SIG-M5 treated with dmso at 0.1 percent for 504 hours (cell line): ENCODE measurements around the gene ADPRHL1.
"Not testable (repeated sequence)": the region's sequence is repeated elsewhere in the genome, so short reads cannot be mapped to it uniquely, and the experiment has no call there.

Experiments
- DNase-seq: peaks from one replicate; lab custom pipeline; 2025; ENCODE audit not compliant: unreplicated experiment; lab: John Stamatoyannopoulos, UW

Gene ADPRHL1

DNA sequence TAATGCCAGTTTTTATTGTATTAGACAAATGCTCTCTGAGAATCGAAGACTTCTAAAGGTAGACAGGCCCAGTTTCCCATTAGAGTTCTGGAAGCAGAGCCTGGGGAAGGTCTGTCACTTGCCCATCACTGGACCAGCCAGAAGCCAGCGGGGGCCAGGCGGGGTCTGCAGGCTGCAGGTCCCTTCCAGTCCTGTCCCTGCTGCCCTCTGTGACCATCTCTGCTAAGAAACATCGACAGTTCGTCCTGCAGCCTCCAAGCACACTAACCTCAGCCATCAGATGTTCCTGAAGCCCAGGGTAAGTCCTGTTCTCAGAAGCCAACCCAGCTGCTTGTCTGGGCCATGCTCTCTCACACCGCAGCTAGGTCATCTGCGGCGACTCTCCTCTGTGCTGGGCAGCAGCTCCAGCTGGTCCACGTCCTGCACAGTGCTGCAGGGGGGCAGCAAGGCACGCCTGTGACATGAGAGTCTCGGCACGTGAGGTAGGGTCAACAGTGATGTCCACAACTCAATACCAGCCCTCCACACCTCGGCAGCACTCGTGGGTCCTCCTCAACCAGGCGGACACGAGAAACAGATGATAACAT, 2.9 kb upstream of the ADPRHL1 start:
- DNase-seq: no peak

DNA sequence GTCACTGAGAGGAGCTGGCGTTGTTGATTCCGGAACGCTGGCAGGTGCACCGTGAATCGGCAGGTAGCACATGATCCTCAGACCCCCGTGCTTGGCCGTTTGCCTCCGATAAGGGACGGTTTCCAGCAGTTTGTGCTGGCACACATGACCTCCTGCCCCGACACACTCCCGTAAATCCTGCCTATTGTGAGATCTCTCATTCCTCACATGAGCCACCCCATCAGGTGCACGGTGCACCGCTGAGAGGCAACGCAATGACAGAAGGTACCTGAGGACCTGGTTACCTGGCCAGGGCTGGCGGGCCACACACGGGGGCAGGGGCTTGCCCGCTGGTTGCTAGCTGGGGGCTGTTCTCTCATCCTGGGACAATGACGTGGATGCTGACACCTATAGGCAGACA, 2.1 kb upstream of the ADPRHL1 start:
- DNase-seq: no peak

DNA sequence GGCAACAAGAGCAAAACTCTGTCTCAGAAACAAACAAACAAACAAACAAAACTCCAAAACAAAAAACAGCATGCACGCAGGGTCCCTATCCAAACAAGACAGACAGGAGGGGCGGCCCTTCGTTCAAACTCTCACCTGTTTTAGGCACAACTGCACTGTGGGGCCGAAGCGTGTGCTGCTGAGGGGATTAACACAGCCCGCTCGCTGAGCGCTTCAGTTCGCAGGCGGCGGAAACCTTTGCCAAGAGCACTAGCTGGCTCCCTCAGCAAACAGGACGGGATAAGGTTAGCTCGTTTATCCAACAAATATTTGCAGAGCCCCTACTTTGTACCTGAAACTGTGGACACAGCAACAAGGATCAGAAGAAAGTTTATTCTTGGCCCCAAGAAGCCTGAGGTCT, 1.6 kb upstream of the ADPRHL1 start:
- no peak for DNase-seq

DNA sequence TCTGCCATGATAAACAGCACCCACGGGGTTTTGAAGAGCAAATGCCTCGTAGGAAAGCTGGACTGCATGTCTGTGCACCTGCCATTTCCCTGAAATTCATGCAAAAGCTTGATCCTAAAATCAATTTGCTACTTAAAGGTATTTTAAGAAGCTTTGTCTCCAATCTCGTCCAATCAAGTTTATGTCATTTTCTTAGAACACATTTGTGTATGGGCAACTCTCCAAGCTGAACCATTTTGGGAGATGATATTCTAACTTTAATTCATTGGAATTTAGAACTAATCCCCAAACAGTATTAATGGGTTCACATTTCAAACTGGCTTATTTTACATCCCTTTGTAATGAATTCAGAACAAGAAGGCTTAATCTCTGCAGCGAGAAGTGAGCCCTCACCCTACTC, 822 bp downstream of the ADPRHL1 start:
- no peak for DNase-seq

DNA sequence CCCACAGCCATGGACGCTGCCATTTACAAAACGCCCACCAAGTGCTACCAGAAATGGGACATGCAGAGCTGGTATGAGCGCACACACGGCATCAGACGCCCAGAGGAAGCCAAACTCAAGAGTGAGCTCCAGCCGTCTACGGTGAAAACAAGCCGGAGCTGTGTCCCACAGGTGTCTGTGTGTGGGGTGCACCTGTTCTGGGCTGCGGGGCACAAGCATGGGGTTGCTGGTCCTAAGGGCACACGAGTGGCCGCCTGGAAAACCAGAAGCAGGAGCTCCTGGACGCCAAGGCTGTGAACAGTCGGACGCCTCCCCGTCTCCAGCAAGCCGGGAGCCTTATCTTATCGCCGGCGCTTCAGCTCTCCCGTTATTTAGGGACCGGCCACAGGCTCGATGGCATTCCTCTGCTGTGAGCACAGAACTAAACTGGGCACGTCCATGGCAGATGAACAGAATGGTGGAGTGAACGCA, 1.3 kb downstream of the ADPRHL1 start:
- DNase-seq: no peak

DNA sequence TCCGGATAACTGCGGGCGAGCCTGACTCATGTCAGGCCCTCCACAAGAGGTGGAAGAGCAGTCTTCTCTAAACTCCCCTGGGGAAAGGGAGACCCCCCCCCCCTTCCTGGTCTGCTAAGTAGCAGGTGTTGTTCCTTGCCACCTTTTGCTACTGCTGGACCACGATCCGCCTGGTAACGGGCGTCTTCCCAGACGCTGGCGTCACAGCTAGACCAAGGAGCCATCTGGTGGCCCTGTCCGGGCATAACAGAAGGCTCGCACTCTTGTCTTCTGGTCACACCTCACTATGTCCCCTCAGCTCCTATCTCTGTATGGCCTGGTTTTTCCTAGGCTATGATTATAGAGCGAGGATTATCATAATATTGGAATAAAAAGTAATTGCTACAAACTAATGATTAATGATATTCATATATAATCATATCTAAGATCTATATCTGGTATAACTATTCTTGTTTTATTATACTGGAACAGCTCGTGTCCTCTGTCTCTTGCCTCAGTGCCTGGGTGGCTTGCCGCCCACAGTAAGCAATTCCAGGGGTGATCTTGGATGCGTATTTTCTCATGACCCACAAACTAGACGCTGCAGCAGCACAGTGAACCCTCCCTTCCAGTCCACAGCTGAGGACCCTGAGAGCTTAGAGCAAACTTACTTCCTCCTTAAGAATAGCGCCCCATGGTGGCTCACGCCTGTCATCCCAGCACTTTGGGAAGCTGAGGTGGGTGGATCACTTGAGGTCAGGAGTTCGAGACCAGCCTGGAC, 2.2 kb downstream of the ADPRHL1 start:
- peak; percentile 33 for DNase-seq

DNA sequence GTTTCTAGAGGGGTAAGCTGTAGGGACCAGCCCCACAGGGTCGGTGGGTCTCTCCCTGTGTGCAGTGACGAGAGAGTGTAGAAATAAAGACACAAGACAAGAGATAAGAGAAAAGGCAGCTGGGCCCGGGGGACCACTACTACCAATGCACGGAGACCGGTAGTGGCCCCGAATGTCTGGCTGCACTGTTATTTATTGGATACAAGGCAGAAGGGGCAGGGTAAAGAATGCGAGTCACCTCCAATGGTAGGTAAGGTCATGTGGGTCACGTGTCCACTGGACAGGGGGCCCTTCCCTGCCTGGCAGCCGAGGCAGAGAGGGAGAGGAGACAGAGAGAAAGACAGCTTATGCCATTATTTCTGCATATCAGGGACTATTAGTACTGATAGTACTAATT, 2.9 kb downstream of the ADPRHL1 start:
- not testable (repeated sequence) for DNase-seq

DNA sequence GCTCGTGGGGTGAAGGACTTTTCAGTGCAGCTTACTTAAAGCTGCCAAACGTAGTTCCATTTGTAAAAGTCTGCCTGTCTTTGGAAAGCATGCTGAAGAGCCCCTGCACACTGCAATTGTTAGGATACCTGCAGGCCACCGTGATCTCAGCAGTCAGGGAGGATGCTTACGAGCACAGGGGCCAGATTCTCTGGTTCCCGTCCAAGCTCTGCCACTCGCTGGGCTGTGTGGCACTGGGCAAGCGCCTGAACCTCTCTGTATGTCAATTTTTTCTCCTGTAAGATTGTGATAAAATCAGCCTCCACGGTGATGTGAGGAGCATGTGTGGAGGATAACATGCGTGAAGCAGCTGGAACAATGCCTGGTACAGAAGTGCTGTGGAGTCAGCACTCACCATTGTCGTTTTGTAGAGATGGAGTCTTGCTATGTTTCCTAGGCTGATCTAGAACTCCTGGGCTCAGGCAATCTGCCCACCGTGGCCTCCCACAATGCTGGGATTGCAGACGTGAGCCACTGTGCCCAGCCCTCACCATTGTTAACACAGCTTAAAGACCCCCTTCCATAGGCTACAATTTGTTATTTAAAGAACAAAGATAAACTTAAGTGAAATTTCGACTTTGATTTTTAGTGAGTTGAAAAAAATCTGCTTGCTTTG, 3.5 kb downstream of the ADPRHL1 start:
- no peak for DNase-seq

DNA sequence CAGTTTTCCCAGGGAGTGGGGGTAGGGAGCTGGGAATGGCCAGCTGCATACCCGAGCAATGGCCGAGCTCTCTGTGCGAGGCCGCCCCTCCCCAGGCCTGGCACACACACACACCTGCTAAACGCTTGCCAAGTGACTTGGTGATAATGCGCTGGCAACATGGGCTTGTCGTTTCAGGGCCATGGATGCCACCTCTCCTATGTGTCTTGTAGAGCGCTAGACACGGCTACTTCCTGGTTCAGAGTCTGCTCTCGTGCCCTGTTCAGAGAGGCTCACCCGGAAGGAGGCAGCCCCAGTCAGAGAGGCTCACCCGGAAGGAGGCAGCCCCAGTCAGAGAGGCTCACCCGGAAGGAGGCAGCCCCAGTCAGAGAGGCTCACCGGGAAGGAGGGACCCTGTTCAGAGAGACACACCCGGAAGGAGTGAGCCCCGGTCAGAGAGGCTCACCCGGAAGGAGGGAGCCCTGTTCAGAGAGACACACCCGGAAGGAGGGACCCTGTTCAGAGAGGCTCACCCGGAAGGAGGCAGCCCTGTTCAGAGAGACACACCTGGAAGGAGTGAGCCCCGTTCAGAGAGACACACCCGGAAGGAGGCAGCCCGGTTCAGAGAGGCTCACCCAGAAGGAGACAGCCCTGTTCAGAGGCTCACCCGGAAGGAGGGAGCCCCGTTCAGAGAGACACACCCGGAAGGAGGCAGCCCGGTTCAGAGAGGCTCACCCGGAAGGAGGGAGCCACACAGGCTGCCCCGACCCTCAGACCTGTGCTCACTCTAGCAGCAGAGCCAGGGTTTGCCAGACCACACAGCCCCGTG, 4.2 kb downstream of the ADPRHL1 start:
- peak; percentile 38 for DNase-seq

DNA sequence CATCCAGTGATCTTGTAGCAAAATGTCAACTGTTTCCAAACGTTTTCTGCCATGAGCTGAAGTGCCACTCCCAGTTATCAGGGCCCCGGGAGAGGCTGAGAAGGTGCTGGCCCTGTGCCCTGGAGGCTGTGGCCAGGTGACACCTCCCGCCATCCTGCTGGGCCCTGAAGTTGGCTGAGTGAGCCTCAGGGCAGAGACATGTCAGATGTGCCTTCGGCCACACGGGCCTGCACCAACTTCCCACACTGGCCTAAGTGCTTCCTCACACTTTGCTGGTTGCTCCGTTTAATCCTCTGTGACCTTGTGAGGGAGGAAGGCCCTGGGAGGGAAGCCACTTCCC, 4.8 kb downstream of the ADPRHL1 start:
- no peak for DNase-seq

DNA sequence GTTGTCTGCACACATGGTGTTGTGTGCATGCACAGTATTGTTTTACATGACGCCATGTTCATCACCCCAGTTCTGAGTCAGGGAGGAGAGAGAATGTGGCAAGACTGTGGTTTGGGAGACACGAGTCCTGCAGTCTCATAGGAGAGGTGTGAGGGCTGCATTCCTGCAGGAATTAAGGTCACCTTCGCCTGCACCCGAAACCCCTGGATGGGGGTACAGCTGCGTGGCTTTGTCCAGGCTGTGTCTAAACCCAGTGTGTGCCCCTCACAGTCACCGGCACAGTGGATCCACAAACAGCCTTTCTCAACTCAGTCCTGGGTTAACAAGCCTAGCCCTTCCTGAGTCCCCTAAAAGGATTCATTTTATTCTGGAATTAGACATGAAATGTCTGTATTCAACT, 5.7 kb downstream of the ADPRHL1 start:
- DNase-seq: no peak

DNA sequence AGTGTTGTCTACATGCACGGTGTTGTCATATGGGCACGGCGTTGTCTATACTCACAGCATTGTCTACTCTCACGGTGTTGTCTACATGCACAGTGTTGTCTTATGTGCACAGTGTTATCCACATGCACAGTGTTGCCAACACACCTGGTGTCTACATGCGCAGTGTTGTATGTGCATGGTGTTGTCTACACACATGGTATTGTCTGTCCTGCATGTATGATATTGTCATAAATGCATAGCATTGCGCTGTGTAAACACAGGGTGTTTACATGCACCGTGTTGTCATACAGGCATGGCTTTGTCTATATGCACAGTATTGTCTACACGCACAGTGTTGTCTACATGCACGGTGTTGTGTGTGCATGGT, 6.8 kb downstream of the ADPRHL1 start:
- DNase-seq: no peak

DNA sequence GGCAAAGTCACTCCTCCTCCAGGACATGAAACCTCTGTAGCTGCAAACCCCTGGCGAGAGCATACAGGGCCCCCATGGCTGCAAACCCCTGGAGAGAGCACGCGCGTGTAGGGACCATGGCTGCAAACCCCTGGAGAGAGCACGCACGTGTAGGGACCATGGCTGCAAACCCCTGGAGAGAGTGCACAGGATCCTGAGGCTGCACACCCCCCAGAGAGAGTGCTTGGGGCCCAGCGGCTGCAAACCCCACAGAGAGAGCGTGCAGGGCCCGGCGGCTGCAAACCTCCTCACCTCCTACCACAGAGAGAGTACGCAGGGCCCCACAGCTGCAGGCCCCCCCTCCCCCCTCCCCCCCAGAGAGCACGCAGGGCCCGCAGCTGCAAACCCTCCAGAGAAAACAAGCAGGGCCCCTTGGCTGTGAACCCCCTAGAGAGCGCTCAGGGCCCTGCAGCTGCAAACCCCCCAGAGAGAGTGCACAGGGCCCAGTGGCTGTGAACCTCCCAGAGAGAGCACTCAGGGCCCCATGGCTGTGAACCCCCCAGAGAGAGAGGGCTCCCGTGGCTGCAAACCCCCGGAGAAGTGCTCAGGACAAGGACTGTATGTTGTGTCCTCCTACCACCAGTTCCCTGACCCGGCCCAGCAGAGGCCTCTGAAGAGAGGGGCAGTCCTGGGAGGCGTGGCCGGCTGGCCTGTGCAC, 7.3 kb downstream of the ADPRHL1 start:
- no peak for DNase-seq

DNA sequence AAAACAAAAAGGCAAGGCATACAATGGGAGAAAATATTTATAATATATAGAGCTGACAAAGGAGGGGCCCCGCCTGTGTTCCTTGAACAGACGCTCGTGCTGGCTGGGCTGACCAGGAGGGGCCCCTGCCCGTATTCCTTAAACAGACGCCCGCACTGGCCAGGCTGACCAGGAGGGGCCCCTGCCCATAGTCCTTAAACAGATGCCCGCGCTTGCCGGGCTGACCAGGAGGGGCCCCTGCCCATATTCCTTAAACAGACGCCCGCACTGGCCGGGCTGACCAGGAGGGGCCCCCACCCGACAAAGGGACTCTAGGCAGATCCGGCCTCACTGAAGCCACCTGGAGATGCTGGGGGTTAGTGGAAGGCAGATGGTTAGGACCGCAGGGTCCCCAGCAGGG, 9.3 kb downstream of the ADPRHL1 start:
- no peak for DNase-seq

DNA sequence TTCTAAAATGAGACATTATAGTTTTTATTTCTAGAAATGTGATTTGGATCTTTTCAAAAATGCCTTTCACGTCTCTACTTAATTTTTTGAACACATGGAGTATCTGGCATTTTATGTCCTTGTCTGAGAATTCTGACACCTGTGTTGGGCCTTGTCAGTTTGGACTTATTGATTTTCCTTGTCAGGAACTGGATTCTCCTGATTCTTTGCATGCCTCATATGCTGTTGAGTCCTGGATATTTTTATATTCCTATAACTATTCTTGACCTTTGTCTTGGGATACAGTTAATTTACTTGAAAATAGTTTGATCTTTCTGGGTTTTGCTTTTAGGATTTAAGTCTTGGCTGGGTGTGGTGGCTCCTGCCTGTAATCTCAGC, 10.3 kb downstream of the ADPRHL1 start:
- DNase-seq: no peak

DNA sequence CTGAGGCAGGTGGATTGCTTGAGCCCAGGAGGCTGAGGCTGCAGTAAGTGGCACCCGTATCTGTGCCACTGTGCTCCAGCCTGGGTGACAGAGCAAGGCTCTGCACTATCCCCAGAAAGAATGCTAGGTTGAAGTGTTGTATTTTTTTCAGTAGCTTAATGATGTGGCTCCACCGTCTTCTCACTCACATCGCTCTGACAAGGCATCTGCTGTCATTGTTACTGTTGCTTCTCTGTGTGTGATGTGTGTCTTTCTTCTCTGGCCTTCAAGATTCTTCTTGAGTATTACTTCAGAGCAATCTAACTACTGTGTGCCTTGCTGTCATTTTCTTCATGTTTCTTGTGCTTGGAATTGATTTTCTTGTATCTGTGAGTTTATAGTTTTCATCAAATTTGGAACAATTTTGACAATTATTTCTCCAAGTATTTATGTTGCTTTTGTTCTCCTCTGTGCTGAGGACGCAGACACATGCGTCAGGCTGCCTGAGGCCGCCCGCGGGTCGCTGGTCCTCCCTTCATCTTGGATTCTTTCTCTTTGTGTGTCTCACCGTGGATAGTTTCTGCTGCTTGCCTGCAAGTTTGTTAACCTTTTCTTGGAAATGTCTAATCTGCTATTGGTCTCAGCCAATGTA, 10.8 kb downstream of the ADPRHL1 start:
- no peak for DNase-seq

DNA sequence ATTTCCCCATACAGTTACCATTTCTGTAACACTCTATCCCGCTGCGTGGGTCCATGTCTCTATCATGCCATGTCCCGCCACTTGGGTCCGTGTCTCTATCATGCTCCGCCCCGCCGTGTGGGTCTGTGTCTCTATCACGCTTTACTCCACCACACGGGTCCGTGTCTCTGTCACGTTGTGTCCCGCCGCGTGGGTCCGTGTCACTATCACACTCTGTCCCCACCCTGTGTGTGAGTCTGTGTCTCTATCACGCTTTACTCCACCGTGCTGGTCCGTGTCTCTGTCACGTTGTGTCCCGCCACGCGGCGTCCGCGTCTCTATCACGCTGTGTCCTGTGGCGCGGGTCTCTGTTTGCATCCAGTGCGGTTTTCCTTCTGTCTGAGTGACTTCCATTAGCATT, 11.6 kb downstream of the ADPRHL1 start:
- no peak for DNase-seq

DNA sequence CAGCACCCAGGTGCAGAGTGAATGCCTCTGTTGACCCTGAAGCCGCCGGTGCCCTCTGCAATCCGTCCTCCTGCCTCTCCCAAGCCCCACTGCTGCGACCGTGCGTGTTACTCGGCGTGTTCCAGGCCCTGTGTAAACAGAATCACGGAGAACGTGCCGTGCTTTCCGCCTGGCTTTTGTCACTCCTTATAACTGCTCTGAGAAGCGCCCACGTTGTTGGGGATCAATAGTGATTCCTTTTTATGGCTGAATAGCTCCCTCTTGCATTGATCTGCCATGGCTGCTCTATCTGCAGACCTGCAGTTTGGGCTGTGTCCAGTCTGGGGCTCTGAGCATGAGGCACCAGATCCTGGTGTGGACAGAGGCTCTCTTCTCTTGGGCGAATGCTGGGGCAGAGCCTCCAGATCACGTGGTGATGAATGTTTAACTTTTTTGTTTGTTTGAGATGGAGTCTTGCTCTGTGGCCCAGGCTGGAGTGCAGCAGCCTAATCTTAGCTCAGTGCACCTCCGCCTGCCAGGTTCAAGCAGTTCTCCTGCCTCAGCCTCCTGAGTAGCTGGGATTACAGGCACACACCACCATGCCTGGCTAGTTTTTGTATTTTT, 15.8 kb downstream of the ADPRHL1 start:
- DNase-seq: no peak

DNA sequence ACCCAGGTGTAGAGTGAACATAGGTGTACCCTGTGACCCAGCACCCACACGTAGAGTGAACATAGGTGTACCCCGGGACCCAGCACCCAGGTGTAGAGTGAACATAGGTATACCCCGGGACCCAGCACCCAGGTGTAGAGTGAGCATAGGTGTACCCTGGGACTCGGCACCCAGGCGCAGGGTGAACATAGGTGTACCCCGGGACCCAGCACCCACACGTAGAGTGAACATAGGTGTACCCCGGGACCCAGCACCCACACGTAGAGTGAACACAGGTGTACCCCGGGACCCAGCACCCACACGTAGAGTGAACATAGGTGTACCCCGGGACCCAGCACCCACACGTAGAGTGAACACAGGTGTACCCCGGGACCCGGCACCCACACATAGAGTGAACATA, 16.4 kb downstream of the ADPRHL1 start:
- DNase-seq: not testable (repeated sequence)

DNA sequence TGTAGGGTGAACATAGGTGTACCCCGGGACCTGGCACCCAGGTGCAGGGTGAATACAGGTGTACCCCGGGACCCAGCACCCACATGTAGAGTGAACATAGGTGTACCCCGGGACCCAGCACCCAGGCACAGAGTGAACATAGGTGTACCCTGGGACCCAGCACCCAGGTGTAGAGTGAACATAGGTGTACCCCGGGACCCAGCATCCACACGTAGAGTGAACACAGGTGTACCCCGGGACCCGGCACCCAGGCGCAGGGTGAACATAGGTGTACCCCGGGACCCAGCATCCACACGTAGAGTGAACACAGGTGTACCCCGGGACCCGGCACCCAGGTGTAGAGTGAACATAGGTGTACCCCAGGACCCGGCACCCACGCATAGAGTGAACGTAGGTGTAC, 17.4 kb downstream of the ADPRHL1 start:
- DNase-seq: not testable (repeated sequence)
